SH-SY5Y (cell line): ENCODE results near the gene ARHGEF28.

Experiments used
- GATA2 ChIP-seq: IDR thresholded peaks from 2 replicates; pipeline ENCODE4 v1.6.1; 2011; ENCODE audit warnings: mild to moderate bottlenecking, low read depth, low read length
- GATA3 ChIP-seq: IDR thresholded peaks from 2 replicates; pipeline ENCODE4 v1.6.1; 2011; ENCODE audit warnings: low read depth, mild to moderate bottlenecking, low read length, moderate library complexity

GRCh38 chr5:73792687-73793320 is 166.8 kb downstream of the ARHGEF28 start:
- no peak for TF ChIP-seq GATA2
- TF ChIP-seq GATA3, result no peak
